GM19240 (cell line): ENCODE results near the gene CLEC4C.
"Not testable (repeated sequence)": the region's sequence is repeated elsewhere in the genome, so short reads cannot be mapped to it uniquely, and the experiment has no call there.

ENCODE experiments used
- DNase-seq: peaks from one replicate; pipeline ENCODE4 v3.0.0; 2011; ENCODE audit warnings: low spot score; ENCODE audit not compliant: insufficient read length

Gene CLEC4C, protein sequence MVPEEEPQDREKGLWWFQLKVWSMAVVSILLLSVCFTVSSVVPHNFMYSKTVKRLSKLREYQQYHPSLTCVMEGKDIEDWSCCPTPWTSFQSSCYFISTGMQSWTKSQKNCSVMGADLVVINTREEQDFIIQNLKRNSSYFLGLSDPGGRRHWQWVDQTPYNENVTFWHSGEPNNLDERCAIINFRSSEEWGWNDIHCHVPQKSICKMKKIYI

GRCh38 chr12:7747246-7747645 is at the start of gene CLEC4C:
TSS of gene CLEC4C (minus strand) at chr12:7747375. CDS start at chr12:7747348, 27 bp downstream.
- no peak for DNase-seq

- no peak for DNase-seq
Observed at GRCh38 chr12:7793211-7793610, 46.0 kb upstream of the CLEC4C start.

- DNase-seq, result not testable (repeated sequence)
Observed at GRCh38 chr12:7788884-7789528, 41.8 kb upstream of the CLEC4C start, which contains the start of gene NANOG. TSS of gene NANOG (plus strand) at chr12:7789402. CDS start at chr12:7789615, 213 bp downstream.

GRCh38 chr12:7788294-7788660 is 41.1 kb upstream of the CLEC4C start:
- DNase-seq, result no peak

GRCh38 chr12:7787574-7788293 is 40.6 kb upstream of the CLEC4C start:
- DNase-seq, result no peak

DNA sequence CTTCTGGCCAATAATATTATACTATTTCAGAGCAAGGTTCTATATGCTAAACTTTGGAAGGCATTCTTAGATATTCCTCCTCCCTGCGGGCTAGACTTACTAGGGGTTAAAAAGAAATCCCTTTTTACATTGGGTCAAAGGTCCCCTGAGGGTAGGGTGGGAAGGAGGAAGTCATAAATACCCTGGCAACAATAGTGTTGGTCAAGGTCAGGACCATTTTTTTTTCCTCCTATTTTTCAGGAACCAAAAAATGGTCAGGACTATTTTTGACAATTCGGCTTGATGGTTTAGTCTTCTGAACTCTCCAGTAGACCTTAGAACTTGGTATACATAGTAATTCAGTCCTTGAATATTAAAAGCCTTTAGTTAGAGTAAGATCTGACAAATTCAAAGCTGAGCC is 37.5 kb upstream of the CLEC4C start:
- no peak for DNase-seq

DNA sequence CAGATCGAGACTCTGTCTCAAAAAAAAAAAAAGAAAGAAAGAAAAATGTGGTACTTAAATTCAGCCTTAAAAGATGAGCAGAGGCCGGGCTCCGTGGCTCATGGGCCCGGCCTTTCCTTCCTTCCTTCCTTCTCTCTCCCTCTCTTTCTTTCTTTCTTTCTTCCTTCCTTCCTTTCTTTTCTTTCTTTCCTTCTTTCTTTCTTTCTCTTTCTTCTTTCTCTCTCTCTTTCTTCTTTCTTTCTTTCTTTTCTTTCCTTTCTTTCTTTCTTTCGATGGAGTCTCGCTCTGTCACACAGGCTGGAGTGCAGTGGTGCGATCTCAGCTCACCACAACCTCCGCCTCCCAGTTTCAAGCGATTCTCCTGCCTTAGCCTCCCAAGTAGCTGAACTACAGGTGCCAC is 36.3 kb upstream of the CLEC4C start:
- not testable (repeated sequence) for DNase-seq

DNA sequence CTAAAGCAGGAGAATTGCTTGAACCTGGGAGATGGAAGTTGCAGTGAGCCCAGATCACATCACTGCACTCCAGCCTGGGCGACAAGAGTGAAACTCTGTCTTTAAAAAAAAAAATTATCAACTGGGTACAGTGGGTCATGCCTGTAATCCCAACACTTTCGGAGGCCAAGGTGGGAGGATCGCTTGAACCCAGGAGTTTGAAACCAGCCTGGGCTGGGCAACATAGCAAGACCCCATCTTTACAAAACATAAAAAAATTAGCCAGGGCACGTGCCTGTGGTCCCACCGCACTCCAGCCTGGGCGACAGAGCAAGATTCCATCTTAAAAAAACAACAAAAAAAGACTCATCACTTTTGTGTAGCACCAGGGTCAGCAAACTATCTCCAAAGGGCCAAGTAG is 34.9 kb upstream of the CLEC4C start:
- DNase-seq, result no peak

GRCh38 chr12:7781274-7781673 is 34.1 kb upstream of the CLEC4C start:
- DNase-seq, result no peak

DNA sequence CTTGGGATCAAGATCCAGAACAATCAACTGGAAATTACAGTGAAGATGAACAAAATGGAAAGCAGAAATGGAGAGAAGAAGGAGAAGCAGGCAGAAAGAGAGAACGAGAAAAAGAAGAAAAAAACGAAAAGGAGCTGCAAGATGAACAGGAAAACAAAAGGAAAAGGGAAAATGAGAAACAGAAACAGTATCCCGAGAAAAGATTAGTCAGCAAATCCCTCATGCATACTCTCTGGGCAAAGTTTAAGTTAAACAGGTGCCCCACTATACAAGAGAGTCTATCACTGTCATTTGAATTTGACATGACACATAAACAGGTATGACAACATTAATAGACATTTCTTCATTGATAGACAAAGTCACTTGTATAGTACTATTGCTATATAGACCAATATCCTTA is 22.8 kb upstream of the CLEC4C start:
- DNase-seq, result no peak

DNA sequence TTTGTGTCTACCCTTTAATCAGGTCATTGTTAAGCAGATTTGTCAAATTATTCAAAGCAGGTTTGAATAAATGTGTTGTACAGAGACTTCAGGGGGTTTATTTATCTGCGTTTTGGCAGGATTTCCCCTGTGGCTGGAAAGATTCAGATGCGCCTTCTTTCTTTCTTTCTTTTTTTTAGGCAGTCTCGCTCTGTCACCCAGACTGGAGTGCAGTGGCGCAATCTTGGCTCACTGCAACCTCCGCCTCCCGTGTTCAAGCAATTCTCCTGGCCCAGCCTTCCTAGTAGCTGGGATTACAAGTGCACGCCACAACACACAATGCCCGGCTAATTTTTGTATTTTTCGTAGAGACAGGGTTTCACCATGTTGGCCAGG is 11.6 kb upstream of the CLEC4C start:
- no peak for DNase-seq

DNA sequence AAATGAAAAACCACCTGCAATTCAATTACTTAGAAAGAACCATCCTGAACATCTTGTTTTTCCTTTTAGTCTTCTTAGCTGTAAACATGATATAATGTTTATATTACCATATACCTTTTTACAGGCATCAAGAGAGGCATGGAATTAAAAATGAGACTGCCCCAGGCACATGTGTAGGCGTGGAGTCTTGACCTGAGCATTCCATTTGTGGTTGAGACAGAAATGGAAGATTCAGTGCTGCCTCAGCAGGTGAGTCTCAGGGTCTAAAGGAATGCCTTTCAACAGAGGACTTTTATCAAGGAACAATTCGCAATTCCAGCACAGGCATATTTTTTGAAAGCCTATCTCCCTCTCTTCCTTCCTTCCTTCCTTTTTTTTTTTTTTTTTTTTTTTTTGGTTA is 9.8 kb upstream of the CLEC4C start:
- DNase-seq, result no peak

GRCh38 chr12:7755668-7756067 is 8.5 kb upstream of the CLEC4C start:
- not testable (repeated sequence) for DNase-seq

- DNase-seq, result not testable (repeated sequence)
Observed at GRCh38 chr12:7751941-7752922, 5.1 kb upstream of the CLEC4C start.

DNA sequence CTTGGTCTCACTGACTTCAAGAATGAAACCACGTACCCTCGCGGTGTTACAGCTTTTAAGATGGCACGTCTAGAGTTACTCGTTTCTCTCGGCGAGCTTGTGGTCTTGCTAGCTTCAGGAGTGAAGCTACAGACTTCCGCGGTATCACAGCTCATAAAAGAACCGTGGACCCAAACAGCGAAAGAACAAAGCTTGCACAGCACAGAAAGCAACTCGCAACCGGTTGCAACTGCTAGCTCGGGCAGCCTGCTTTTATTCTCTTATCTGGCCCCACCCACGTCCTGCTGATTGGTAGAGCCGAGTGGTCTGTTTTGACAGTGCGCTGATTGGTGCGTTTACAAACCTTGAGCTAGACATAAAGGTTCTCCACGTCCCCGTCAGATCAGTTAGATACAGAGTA is 4.2 kb upstream of the CLEC4C start:
- no peak for DNase-seq

DNA sequence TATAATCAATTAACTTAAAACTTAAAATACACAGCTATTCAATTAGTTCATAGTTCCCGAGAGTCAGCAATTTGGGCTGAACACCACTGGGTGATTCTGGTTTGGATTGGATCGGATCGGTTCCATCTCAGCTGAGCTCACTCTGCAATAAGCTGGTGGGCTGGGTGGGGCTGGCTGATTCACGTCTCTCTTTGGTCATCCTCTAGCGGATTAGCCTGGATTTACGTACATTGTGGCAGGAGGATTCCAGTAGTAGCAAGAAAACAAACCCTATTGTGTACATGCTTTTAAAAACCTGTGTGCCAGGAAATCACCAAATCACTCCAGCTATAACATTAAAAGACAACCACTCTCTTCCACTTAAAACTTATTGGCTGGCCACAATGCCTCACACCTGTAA is 3.2 kb upstream of the CLEC4C start:
- DNase-seq, result no peak

- DNase-seq, result no peak
Observed at GRCh38 chr12:7749442-7749841, 2.3 kb upstream of the CLEC4C start.

GRCh38 chr12:7748852-7749251 is 1.7 kb upstream of the CLEC4C start:
- no peak for DNase-seq

GRCh38 chr12:7732993-7733392 is 14.2 kb downstream of the CLEC4C start:
- DNase-seq, result no peak

GRCh38 chr12:7731486-7731885 is 15.7 kb downstream of the CLEC4C start:
- no peak for DNase-seq

GRCh38 chr12:7730984-7731383 is 16.2 kb downstream of the CLEC4C start:
- DNase-seq, result not testable (repeated sequence)
